K562 (cell line): ENCODE data around the gene UNC13A. TPM values are rescaled to one million over a fixed set of nuclear protein-coding genes. Genes with fewer than 3 reads are reported as not detected.

ENCODE experiments used
- ADNP ChIP-seq: fragments of 200-800 bp; sonication (Bioruptor generic); IDR thresholded peaks from 2 replicates; pipeline ENCODE4 v1.6.1; 2016; ENCODE audit warnings: missing genetic modification characterization, missing compliant biosample characterization
- ARID1B ChIP-seq: fragments of 450-650 bp; IDR thresholded peaks from 2 replicates; pipeline ENCODE4 v1.6.1; 2016; ENCODE audit warnings: antibody characterized with exemption, mild to moderate bottlenecking, inconsistent platforms
- CHD4 ChIP-seq: fragments of 200-600 bp; sonication (generic); IDR thresholded peaks from 3 replicates; pipeline ENCODE4 v1.6.1; 2012; ENCODE audit warnings: low read depth, mild to moderate bottlenecking, mixed read lengths, low read length, inconsistent platforms; ENCODE audit not compliant: insufficient read depth, insufficient replicate concordance, poor library complexity, severe bottlenecking
- EZH2 ChIP-seq: IDR thresholded peaks from 2 replicates; pipeline ENCODE4 v1.6.1; 2012; ENCODE audit warnings: low read depth, mild to moderate bottlenecking, inconsistent platforms, low read length, borderline replicate concordance
- GABPB1 ChIP-seq: sonication (generic); formaldehyde crosslinking; IDR thresholded peaks from 2 replicates; pipeline ENCODE4 v1.8.0; 2022; ENCODE audit warnings: mild to moderate bottlenecking, missing genetic modification reagents
- HDAC2 ChIP-seq: fragments of 450-650 bp; IDR thresholded peaks from 2 replicates; pipeline ENCODE4 v1.6.1; 2016; ENCODE audit warnings: mild to moderate bottlenecking
- KDM5B ChIP-seq: fragments of 200-600 bp; sonication (generic); IDR thresholded peaks from 2 replicates; pipeline ENCODE4 v1.6.1; 2012; ENCODE audit warnings: low read depth, mild to moderate bottlenecking, moderate library complexity, low read length, control low read depth, inconsistent platforms; ENCODE audit not compliant: insufficient replicate concordance
- MTA1 ChIP-seq: fragments of 450-650 bp; IDR thresholded peaks from 2 replicates; pipeline ENCODE4 v1.6.1; 2017; ENCODE audit warnings: borderline replicate concordance
- NR2C1 ChIP-seq, 2 experiments: fragments of 450-650 bp; IDR thresholded peaks; 2 replicates each; pipeline ENCODE4 v1.6.1; 2017; ENCODE audit warnings: mild to moderate bottlenecking in 2 of 2, antibody characterized with exemption in 1 of 2, inconsistent platforms in 1 of 2, missing compliant biosample characterization in 1 of 2, missing genetic modification characterization in 1 of 2
- RUNX1 ChIP-seq: sonication (generic); IDR thresholded peaks from 2 replicates; pipeline ENCODE4 v1.6.1; 2016; ENCODE audit warnings: antibody characterized with exemption, low read depth
- SMARCA4 ChIP-seq: fragments of 450-650 bp; IDR thresholded peaks from 2 replicates; pipeline ENCODE4 v1.6.1; 2016
- SUPT5H ChIP-seq: fragments of 450-650 bp; IDR thresholded peaks from 2 replicates; pipeline ENCODE4 v1.6.1; 2016
- TRIM24 ChIP-seq, 2 experiments: fragments of 450-650 bp; IDR thresholded peaks; 2 replicates each; pipeline ENCODE4 v1.6.1; 2016
- YY1 ChIP-seq, 3 experiments: IDR thresholded peaks; 2 replicates each; pipeline ENCODE4 v1.6.1; 2011; ENCODE audit warnings: low read length in 2 of 3, mild to moderate bottlenecking in 2 of 3, moderate library complexity in 2 of 3, borderline replicate concordance in 1 of 3, control low read depth in 1 of 3, low read depth in 1 of 3; ENCODE audit not compliant: insufficient read depth in 3 of 3, insufficient replicate concordance in 2 of 3, control insufficient read depth in 1 of 3, insufficient read length in 1 of 3; ENCODE audit errors: extremely low read depth in 1 of 3
- ZBTB7A ChIP-seq: IDR thresholded peaks from 2 replicates; pipeline ENCODE4 v1.6.1; 2011; ENCODE audit warnings: low read depth, mild to moderate bottlenecking, low read length, moderate library complexity, borderline replicate concordance; ENCODE audit not compliant: control insufficient read depth
- ZNF133 ChIP-seq: fragments of 250-450 bp; sonication (Bioruptor Pico); IDR thresholded peaks from 2 replicates; pipeline ENCODE4 v1.4.0; 2020; ENCODE audit warnings: mild to moderate bottlenecking
- polyA plus RNA-seq, 8 experiments: library from polyadenylated mRNA; depleted of rRNA in 4 of 8; stranded (reverse) in 5 of 8; unstranded in 3 of 8; fragments of >200 nt; fragmentation: Nextera tagmentation in 2 of 8; fragmentation: Illumina TruSeq in 1 of 8; extraction: Ambion mirVana in 2 of 8; extraction: Trizol in 1 of 8; gene quantifications; 2 replicates each; pipeline versions ENCODE4 v1.2.1 to v1.2.3, GENCODE V29; 2011 to 2014; ENCODE audit warnings: inconsistent platforms in 1 of 8, missing spikeins in 1 of 8
- total RNA-seq, 7 experiments: library from RNA; depleted of rRNA in 6 of 7; stranded (reverse); fragments of >200 nt in 6 of 7; fragmentation: Illumina TruSeq in 2 of 7; extraction: Trizol in 2 of 7; gene quantifications; 2 replicates each; pipeline versions ENCODE4 v1.2.1 to v1.2.3, GENCODE V29; 2011 to 2021; ENCODE audit warnings: low replicate concordance in 1 of 7
- TF ChIP-seq, protein P1 (sequence below): fragments of 450-650 bp; IDR thresholded peaks from one replicate; pipeline ENCODE4 v1.6.1; 2018; ENCODE audit warnings: mild to moderate bottlenecking, moderate library complexity; ENCODE audit not compliant: partially characterized antibody
- TF ChIP-seq, protein P2 (sequence below): fragments of 450-650 bp; IDR thresholded peaks from 2 replicates; pipeline ENCODE4 v1.6.1; 2016; ENCODE audit warnings: antibody characterized with exemption
- TF ChIP-seq, protein P3 (sequence below), 2 experiments: IDR thresholded peaks; 2 replicates each; pipeline ENCODE4 v1.6.1; 2012; ENCODE audit warnings: improper control_type of control experiment in 2 of 2, low read depth in 2 of 2, low read length in 2 of 2, borderline replicate concordance in 1 of 2
- TF ChIP-seq, protein P4 (sequence below): fragments of 250-450 bp; sonication (Bioruptor Pico); IDR thresholded peaks from 2 replicates; pipeline ENCODE4 v1.4.0; 2020; ENCODE audit warnings: mild to moderate bottlenecking, moderate library complexity

Gene UNC13A
- total and polyA plus RNA-seq, 9 of the 15 experiments (the other 6 are each of a cell fraction or from before 2014, with no cell fraction given): 0.03 to 1.0 (median 0.25) TPM

DNA sequence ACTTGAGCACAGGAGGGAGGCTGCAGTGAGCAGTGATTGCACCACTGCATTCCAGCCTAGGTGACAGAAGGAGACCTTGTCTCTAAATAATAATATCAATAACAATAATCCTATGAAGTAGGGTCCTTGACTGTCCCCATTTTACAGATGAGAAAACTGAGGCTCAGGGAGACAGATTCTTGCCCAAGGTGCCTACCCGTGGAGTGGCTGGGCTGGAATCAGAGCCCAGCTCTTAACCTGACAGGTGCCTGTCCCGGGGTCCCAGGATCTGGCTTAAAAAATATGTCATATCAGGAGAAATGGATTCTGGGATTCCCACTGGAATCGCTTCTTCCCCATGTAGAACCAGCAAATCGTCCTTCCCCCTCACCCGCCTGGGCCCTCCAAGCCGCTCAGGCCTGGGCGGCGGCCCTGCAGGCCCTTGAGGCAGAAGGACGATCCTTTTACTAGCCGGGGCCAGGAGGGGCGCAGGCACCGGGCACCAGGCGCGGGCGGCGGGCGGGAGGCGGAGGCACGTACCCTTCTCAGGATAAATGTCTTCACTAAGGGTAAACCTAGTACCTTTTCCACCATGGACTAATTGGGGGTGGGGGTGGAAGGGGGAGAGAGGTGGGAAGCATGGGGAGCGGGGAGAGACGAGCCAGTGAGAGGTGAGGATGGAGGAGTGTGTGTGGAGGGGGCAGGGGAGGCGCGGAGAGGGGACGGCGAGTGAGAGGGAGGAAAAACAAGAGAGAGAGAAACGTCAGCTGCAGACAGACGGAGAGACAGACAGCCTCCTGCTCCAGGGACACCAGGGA, 72.1 kb downstream of the UNC13A start (continued):
- TF ChIP-seq, protein P1, sequence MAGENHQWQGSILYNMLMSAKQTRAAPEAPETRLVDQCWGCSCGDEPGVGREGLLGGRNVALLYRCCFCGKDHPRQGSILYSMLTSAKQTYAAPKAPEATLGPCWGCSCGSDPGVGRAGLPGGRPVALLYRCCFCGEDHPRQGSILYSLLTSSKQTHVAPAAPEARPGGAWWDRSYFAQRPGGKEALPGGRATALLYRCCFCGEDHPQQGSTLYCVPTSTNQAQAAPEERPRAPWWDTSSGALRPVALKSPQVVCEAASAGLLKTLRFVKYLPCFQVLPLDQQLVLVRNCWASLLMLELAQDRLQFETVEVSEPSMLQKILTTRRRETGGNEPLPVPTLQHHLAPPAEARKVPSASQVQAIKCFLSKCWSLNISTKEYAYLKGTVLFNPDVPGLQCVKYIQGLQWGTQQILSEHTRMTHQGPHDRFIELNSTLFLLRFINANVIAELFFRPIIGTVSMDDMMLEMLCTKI: no peak
- TF ChIP-seq MTA1 (peak; percentile 60; the same call in 1 of the 2 replicates), SMARCA4 (0 out of 2 replicates have a peak, but pooled peaks have one; percentile 10), TRIM24 (IDR thresholded peaks at IDR 0.05) (no peak), ZBTB7A (peak; percentile 61; the same call in 1 of the 2 replicates), GABPB1 (CRISPR knock-in tag) (no peak), CHD4 (peak; percentile 96), RUNX1 (no peak), HDAC2 (peak; percentile 92), YY1 (IDR thresholded peaks at IDR 0.05; ENCODE audit: borderline replicate concordance in 1 of 3, control insufficient read depth in 1 of 3, extremely low read depth in 1 of 3, insufficient read depth in 3 of 3, insufficient read length in 1 of 3, insufficient replicate concordance in 2 of 3, low read depth in 1 of 3, low read length in 2 of 3) (peak in 1 of 3 experiments; percentile 6), ADNP (peak; percentile 96), ARID1B (0 out of 2 replicates have a peak, but pooled peaks have one; percentile 13), ZNF133 (CRISPR knock-in tag) (no peak), NR2C1 (IDR thresholded peaks at IDR 0.05) (no peak), NR2C1 (tag; IDR thresholded peaks at IDR 0.05) (no peak), KDM5B (peak; percentile 21), EZH2 (no peak), SUPT5H (peak; percentile 47; the same call in 1 of the 2 replicates)
- TF ChIP-seq, protein P2, sequence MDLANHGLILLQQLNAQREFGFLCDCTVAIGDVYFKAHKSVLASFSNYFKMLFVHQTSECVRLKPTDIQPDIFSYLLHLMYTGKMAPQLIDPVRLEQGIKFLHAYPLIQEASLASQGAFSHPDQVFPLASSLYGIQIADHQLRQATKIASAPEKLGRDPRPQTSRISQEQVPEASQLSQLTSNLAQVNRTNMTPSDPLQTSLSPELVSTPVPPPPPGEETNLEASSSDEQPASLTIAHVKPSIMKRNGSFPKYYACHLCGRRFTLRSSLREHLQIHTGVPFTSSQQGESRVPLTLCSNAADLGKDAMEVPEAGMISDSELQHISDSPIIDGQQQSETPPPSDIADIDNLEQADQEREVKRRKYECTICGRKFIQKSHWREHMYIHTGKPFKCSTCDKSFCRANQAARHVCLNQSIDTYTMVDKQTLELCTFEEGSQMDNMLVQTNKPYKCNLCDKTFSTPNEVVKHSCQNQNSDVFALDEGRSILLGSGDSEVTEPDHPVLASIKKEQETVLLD: no peak
- TF ChIP-seq, protein P3, sequence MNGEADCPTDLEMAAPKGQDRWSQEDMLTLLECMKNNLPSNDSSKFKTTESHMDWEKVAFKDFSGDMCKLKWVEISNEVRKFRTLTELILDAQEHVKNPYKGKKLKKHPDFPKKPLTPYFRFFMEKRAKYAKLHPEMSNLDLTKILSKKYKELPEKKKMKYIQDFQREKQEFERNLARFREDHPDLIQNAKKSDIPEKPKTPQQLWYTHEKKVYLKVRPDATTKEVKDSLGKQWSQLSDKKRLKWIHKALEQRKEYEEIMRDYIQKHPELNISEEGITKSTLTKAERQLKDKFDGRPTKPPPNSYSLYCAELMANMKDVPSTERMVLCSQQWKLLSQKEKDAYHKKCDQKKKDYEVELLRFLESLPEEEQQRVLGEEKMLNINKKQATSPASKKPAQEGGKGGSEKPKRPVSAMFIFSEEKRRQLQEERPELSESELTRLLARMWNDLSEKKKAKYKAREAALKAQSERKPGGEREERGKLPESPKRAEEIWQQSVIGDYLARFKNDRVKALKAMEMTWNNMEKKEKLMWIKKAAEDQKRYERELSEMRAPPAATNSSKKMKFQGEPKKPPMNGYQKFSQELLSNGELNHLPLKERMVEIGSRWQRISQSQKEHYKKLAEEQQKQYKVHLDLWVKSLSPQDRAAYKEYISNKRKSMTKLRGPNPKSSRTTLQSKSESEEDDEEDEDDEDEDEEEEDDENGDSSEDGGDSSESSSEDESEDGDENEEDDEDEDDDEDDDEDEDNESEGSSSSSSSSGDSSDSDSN (IDR thresholded peaks at IDR 0.05; ENCODE audit: borderline replicate concordance in 1 of 2, low read depth in 2 of 2, low read length in 2 of 2): peak in 1 of 2 experiments; percentile 29; a peak in 1 of 4 replicates
- TF ChIP-seq, protein P4, sequence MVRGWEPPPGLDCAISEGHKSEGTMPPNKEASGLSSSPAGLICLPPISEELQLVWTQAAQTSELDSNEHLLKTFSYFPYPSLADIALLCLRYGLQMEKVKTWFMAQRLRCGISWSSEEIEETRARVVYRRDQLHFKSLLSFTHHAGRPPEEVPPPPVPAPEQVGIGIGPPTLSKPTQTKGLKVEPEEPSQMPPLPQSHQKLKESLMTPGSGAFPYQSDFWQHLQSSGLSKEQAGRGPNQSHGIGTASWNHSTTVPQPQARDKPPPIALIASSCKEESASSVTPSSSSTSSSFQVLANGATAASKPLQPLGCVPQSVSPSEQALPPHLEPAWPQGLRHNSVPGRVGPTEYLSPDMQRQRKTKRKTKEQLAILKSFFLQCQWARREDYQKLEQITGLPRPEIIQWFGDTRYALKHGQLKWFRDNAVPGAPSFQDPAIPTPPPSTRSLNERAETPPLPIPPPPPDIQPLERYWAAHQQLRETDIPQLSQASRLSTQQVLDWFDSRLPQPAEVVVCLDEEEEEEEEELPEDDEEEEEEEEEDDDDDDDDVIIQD (CRISPR knock-in tag): no peak
